DMS153 treated with DMSO at 0.1 percent for 48 hours (cell line): Measurements from ENCODE around the gene ZSCAN22.

Source experiments
- DNase-seq: peaks from one replicate; lab custom pipeline; 2025; ENCODE audit not compliant: unreplicated experiment; lab: John Stamatoyannopoulos, UW

Gene ZSCAN22

GRCh38 chr19:58350871-58351557 is 24.2 kb downstream of the ZSCAN22 start:
- no peak for DNase-seq

GRCh38 chr19:58351558-58351878 is 24.7 kb downstream of the ZSCAN22 start:
- DNase-seq = no peak

- no peak for DNase-seq
These were observed 25.4 kb downstream of the ZSCAN22 start for GRCh38 chr19:58351990-58352755.

GRCh38 chr19:58352760-58353671 is 26.2 kb downstream of the ZSCAN22 start, which contains the start of gene A1BG:
A1BG (minus strand) TSS chr19:58353492; CDS start chr19:58353437, 55 bp downstream.
- DNase-seq = no peak

GRCh38 chr19:58353717-58354477 is 27.1 kb downstream of the ZSCAN22 start:
- no peak for DNase-seq

GRCh38 chr19:58354478-58355030 is 27.8 kb downstream of the ZSCAN22 start:
- no peak for DNase-seq

- no peak for DNase-seq
These were observed 28.5 kb downstream of the ZSCAN22 start for GRCh38 chr19:58355215-58355796.

- DNase-seq = no peak
These were observed 29.3 kb downstream of the ZSCAN22 start for GRCh38 chr19:58355908-58356765.

GRCh38 chr19:58356766-58357480 is 30.1 kb downstream of the ZSCAN22 start:
- DNase-seq = no peak

GRCh38 chr19:58357481-58358145 is 30.8 kb downstream of the ZSCAN22 start:
- DNase-seq = no peak

GRCh38 chr19:58361900-58362271 is 35.1 kb downstream of the ZSCAN22 start:
- no peak for DNase-seq

GRCh38 chr19:58362272-58362994 is 35.6 kb downstream of the ZSCAN22 start, which contains the start of gene ZNF497:
ZNF497 (minus strand) TSS chr19:58362751; CDS start chr19:58357635, 5,116 bp downstream.
- peak; percentile 87 for DNase-seq

GRCh38 chr19:58364146-58364545 is 37.4 kb downstream of the ZSCAN22 start:
- DNase-seq = no peak

GRCh38 chr19:58366585-58367430 is 40.0 kb downstream of the ZSCAN22 start:
- no peak for DNase-seq

- DNase-seq = no peak
These were observed 41.1 kb downstream of the ZSCAN22 start for GRCh38 chr19:58367698-58368454.
